Activated CD8-positive, alpha-beta T cell treated with anti-CD3 and anti-CD28 coated beads, Interleukin-2, amount 10 ng/mL, durations not matched to agents 7 days and 5 days (primary cell): Measurements from ENCODE around the gene MYCBPAP. TPM values are rescaled to one million over a fixed set of nuclear protein-coding genes. Genes with fewer than 3 reads are reported as not detected.
"Not testable (repeated sequence)": the region's sequence is repeated elsewhere in the genome, so short reads cannot be mapped to it uniquely, and the experiment has no call there.

ENCODE experiments used
- ATAC-seq: fragments of 150-1000 bp; cut with Tn5 transposase; one replicate; pipeline ENCODE4 v1.10.0; 2021; ENCODE audit warnings: moderate library complexity
- CTCF ChIA-PET: fragments of 350-600 bp; sonication (Branson Sonifier 250); formaldehyde crosslinking; loops from one replicate; lab custom pipeline; 2021; ENCODE audit warnings: antibody characterized with exemption; lab: Charles Lee
- POLR2A ChIA-PET: fragments of 350-600 bp; sonication (Branson Sonifier 250); formaldehyde crosslinking; loops from one replicate; lab custom pipeline; 2021; ENCODE audit warnings: antibody characterized with exemption; lab: Charles Lee
- DNase-seq: peaks from one replicate; pipeline ENCODE4 v3.0.0-alpha.2; 2020
- H3K27ac Mint-ChIP-seq: one replicate; pipeline ENCODE4 v1.8.0; 2021; ENCODE audit warnings: mild to moderate bottlenecking, mixed read lengths
- H3K27me3 Mint-ChIP-seq: one replicate; pipeline ENCODE4 v1.8.0; 2021; ENCODE audit warnings: low read depth, mixed read lengths
- H3K36me3 Mint-ChIP-seq: one replicate; pipeline ENCODE4 v1.8.0; 2021; ENCODE audit warnings: low read depth, mixed read lengths
- H3K4me1 Mint-ChIP-seq: one replicate; pipeline ENCODE4 v1.8.0; 2021; ENCODE audit warnings: low read depth, mixed read lengths
- H3K4me3 Mint-ChIP-seq: one replicate; pipeline ENCODE4 v1.8.0; 2021; ENCODE audit warnings: mild to moderate bottlenecking, mixed read lengths
- H3K9me3 Mint-ChIP-seq: one replicate; pipeline ENCODE4 v1.8.0; 2022; ENCODE audit warnings: mixed read lengths; ENCODE audit not compliant: insufficient read depth
- total RNA-seq, 2 experiments: library from RNA; stranded (reverse); gene quantifications; one replicate each; pipeline ENCODE4 v1.2.3, GENCODE V29; 2021

The MYCBPAP gene
- total RNA-seq, 2 experiments from 2014 or later: 7.7 to 9.3 TPM

DNA sequence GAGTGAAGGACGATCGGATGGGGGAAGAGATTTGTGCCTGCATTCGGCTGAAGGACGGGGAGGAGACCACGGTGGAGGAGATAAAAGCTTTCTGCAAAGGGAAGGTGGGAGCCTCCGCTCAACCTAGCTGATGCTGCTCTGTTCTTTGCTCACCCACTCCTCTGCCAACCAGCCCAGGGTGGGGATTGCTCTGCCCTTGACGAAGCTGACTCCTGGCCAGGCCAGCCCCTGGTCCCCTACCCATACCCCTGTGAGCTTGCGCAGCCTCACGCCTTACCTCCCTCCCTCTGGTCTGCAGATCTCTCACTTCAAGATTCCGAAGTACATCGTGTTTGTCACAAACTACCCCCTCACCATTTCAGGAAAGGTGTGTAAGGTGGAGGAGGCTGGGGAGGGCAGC is 34.3 kb upstream of the MYCBPAP start:
- Mint-ChIP-seq H3K4me3 (no peak overlapping the region), H3K9me3 (no peaks in the 10 kb centered on the region), H3K27ac (no peak overlapping the region), H3K4me1 (peaks cover 18% of the 10 kb centered on the region), H3K27me3 (peaks cover 6% of the 10 kb centered on the region), H3K36me3 (peaks cover 7% of the 10 kb centered on the region)
- ATAC-seq (no peak), DNase-seq (no peak)
- ChIA-PET POLR2A (no interaction called here), CTCF (interaction anchor here (0.6 to 2.9 kb wide), 2 partner anchors 9 to 76 kb away, joined by 3 to 11 read pairs; partner anchors contain the start of gene LRRC59)

DNA sequence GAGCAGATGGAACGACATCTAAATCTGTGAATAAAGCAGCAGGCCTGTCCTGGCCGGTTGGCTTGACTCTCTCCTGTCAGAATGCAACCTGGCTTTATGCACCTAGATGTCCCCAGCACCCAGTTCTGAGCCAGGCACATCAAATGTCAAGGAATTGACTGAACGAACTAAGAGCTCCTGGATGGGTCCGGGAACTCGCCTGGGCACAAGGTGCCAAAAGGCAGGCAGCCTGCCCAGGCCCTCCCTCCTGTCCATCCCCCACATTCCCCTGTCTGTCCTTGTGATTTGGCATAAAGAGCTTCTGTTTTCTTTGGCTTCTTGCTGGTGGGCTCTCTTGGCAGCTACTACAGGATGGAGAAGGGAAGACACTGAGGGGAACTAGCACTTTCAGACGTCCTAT is 33.7 kb upstream of the MYCBPAP start:
- no peak overlapping the region for H3K4me3 Mint-ChIP-seq
- POLR2A ChIA-PET: interaction anchor here (1.1 kb wide), 1 partner anchor 48 kb away, joined by 3 read pairs; the partner anchor contains the start of gene ACSF2
- CTCF ChIA-PET: interaction anchor here (2.9 kb wide), 1 partner anchor 77 kb away, joined by 11 read pairs; the partner anchor contains the start of gene LRRC59
- no peak overlapping the region for H3K27ac Mint-ChIP-seq
- no peak for DNase-seq
- H3K36me3 Mint-ChIP-seq: peaks cover 7% of the 10 kb centered on the region
- ATAC-seq: no peak
- H3K4me1 Mint-ChIP-seq: peaks cover 19% of the 10 kb centered on the region
- no peaks in the 10 kb centered on the region for H3K9me3 Mint-ChIP-seq
- peaks cover 4% of the 10 kb centered on the region for H3K27me3 Mint-ChIP-seq

DNA sequence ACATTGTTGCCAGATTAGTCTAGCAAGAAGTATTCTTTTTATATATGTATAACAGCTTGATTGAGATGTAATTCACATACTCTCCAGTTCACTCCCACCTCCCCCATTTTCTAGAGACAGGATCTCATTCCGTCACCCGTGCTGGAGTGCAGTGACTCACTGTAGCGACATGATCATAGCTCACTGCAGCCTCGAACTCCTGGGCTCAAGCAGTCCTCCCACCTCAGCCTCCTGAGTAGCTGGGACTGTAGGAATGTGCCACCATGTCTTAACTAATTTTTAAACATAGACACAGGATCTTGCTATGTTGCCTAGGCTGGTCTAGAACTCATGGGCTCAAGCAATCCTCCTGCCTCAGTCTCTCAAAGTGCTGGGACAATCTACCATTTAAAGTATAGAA is 32.9 kb upstream of the MYCBPAP start:
- DNase-seq (no peak), ATAC-seq (no peak)
- ChIA-PET POLR2A (interaction anchor here (1.1 kb wide), 1 partner anchor 49 kb away, joined by 3 read pairs; the partner anchor contains the start of gene ACSF2), CTCF (interaction anchor here (2.9 kb wide), 1 partner anchor 77 kb away, joined by 11 read pairs; the partner anchor contains the start of gene LRRC59)
- Mint-ChIP-seq H3K4me3 (no peak overlapping the region), H3K27me3 (peaks cover 3% of the 10 kb centered on the region), H3K4me1 (peaks cover 28% of the 10 kb centered on the region), H3K36me3 (peaks cover 7% of the 10 kb centered on the region), H3K9me3 (no peaks in the 10 kb centered on the region), H3K27ac (no peak overlapping the region)

DNA sequence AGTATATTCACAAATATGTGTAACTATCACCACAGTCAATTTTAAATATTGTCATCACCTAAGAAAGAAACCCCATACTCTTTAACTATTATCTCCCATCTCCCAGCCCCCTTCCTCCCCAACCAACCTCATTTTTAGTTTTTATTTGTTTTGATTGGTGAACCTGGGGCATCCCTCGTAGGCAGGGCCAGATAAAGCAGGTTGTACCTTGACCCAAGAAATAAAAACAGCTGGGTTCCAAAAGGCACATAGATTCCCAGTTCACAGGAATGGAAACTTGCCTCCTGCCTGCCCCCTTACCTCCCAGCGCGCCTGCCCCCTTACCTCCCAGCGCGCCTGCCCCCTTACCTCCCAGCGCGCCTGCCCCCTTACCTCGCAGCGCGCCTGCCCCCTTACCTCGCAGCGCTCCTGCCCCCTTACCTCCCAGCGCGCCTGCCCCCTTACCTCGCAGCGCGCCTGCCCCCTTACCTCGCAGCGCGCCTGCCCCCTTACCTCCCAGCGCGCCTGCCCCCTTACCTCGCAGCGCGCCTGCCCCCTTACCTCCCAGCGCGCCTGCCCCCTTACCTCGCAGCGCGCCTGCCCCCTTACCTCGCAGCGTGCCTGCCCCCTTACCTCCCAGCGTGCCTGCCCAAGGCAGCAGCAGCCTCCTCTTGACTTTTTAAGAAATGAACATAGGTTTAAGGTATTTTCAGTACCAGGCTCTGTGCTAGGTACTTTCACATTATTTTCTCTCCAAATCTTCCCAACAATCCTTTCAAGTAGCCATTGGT is 32.3 kb upstream of the MYCBPAP start:
- H3K4me3 Mint-ChIP-seq: not testable (repeated sequence)
- POLR2A ChIA-PET: interaction anchor here (0.7 to 1.1 kb wide), 2 partner anchors 50 to 103 kb away, joined by 3 to 5 read pairs; partner anchors contain the start of genes ACSF2, EME1 and MRPL27
- CTCF ChIA-PET: interaction anchor here (1.0 to 1.3 kb wide), 2 partner anchors 78 to 150 kb away, joined by 3 to 6 read pairs; partner anchors contain the start of gene LRRC59

DNA sequence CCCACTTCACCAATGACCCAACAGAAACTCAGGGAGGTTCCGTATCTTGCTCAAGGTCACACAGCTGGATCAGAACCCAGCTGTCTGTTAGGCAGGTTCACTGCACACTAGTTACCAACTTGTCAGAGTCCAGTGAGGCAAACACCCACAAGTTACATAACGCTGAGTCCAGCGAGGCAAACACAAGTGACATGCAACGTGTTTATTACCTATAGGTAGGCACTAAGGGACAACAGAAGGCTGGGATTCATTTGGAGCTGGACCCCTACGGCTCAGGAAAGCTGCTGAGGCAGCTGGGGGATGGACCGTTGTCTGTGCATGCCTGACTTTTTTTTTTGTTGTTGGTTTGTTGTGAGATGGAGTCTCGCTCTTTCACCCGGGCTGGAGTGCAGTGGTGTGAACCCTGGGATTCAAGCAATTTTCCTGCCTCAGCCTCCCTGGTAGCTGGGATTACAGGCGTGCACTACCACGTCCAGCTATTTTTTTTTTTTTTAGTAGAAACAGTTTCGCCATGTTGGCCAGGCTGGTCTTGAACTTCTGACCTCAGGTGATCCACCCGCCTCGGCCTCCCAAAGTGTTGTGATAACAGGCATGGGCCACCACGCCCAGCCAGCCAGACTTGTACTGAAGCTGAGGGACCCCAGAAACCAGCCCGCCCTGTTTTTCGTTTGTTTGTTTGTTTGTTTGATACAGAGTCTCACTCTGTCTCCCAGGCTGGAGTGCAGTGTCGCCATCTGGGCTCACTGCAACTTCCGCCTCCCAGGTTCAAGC is 31.5 kb upstream of the MYCBPAP start:
- H3K36me3 Mint-ChIP-seq: peaks cover 7% of the 10 kb centered on the region
- no peak for DNase-seq
- no peak overlapping the region for H3K27ac Mint-ChIP-seq
- H3K9me3 Mint-ChIP-seq: no peaks in the 10 kb centered on the region
- H3K4me1 Mint-ChIP-seq: peaks cover 17% of the 10 kb centered on the region
- ATAC-seq: no peak
- H3K27me3 Mint-ChIP-seq: peaks cover 3% of the 10 kb centered on the region
- POLR2A ChIA-PET: interaction anchor here (0.7 to 1.1 kb wide), 2 partner anchors 79 to 104 kb away, joined by 3 to 5 read pairs; partner anchors contain the start of genes EME1, LRRC59 and MRPL27
- CTCF ChIA-PET: interaction anchor here (0.9 to 1.3 kb wide), 3 partner anchors 79 to 150 kb away, joined by 3 to 6 read pairs (median 3); partner anchors contain the start of gene LRRC59
- no peak overlapping the region for H3K4me3 Mint-ChIP-seq

More for the DNA sequence above, 32.3 kb upstream of the MYCBPAP start:
- H3K27ac Mint-ChIP-seq, ATAC-seq, H3K9me3 Mint-ChIP-seq, H3K27me3 Mint-ChIP-seq, DNase-seq, H3K36me3 Mint-ChIP-seq: not testable (repeated sequence)
- H3K4me1 Mint-ChIP-seq: peaks cover 24% of the 10 kb centered on the region

DNA sequence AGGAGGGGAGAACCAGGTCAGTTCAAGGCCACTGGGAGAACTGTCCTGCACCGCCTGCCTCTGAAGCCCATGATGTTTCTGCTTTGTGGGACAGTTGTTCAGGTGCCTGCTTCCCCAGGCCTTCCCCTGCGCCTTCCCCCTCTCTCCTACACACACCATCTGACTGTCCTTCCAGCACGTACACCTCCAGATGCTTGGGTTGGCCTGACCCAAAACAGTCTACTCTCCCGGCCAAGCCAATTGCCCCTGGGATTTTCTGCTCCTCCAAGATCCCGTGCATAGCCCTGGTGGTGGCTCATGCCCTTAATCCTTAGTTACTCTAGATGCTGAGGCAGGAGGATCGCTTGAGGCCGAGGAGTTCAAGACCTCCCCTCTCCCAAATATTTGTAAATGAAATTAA is 30.3 kb upstream of the MYCBPAP start:
- Mint-ChIP-seq H3K36me3 (peaks cover 9% of the 10 kb centered on the region), H3K4me3 (peak overlapping the region; percentile 75), H3K9me3 (no peaks in the 10 kb centered on the region), H3K27ac (peak overlapping the region; percentile 87), H3K27me3 (peaks cover 3% of the 10 kb centered on the region), H3K4me1 (peaks cover 18% of the 10 kb centered on the region)
- DNase-seq: no peak
- ChIA-PET CTCF (interaction anchor here (0.6 to 2.5 kb wide), 17 partner anchors 27 to 216 kb away, joined by 3 to 34 read pairs (median 3); partner anchors contain the start of genes ACSF2 and LRRC59), POLR2A (interaction anchor here (1.0 to 1.1 kb wide), 2 partner anchors 81 kb away, joined by 3 to 4 read pairs; partner anchors contain the start of gene LRRC59)
- ATAC-seq: no peak

DNA sequence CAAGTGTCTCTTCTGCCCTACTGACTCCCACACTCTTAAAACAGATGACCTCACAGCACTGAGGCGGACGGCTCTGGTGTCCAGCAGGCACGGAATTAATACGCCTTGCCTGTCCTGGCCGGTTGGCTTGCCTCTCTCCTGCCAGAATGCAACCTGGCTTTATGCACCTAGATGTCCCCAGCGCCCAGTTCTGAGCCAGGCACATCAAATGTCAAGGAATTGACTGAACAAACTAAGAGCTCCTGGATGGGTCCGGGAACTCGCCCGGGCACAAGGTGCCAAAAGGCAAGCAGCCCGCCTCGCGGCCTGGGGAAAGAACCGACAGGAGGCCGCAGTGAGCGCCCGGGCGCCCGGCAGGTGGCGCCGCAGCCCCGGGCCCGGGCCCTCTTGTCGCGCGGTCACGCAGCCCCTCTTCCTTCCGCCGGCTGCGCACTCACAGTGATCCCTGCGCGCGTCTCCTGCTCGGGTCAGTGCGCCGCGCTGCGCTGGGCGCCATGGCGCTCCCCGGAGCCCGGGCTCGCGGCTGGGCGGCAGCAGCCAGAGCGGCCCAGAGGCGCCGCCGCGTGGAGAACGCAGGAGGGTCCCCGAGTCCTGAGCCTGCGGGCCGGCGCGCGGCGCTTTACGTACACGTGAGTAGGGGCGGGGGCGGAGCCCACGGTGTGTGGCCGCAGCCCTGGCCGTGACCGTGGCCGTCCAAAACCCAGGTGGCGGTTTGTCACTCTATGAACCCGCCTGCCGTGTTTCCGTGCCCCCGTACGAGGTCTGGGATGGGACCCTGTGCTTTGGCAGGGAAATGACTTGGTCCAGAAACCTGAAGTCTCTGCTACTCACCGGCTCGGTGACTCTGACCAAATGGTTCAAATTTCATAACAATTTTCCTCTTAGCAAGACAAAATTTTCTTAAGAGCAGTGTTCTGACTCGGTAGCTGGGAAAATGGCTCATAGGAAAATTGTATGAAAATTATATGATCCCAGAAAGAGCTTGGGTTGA is 29.6 kb upstream of the MYCBPAP start, which contains the start of gene RSAD1:
RSAD1 (plus strand) TSS at position 470 of the 991 bp plus-strand sequence; CDS start at position 495, 25 bp downstream.
- POLR2A ChIA-PET: interaction anchor here (0.7 to 1.3 kb wide), 8 partner anchors 11 to 119 kb away, joined by 3 to 4 read pairs (median 3); partner anchors contain the start of genes EME1, LRRC59 and MRPL27
- Mint-ChIP-seq H3K4me1 (peaks cover 18% of the 10 kb centered on the region), H3K27ac (peak within 1 kb of the TSS; percentile 87), H3K4me3 (peak within 1 kb of the TSS; percentile 83), H3K9me3 (no peaks in the 10 kb centered on the region), H3K27me3 (peaks cover 3% of the 10 kb centered on the region), H3K36me3 (peaks cover 9% of the 10 kb centered on the region)
- DNase-seq (peak; percentile 90), ATAC-seq (peak; percentile 96)
- CTCF ChIA-PET: interaction anchor here (0.6 to 2.5 kb wide), 38 partner anchors 8 to 279 kb away, joined by 3 to 34 read pairs (median 3); partner anchors contain the start of genes ACSF2, LRRC59 and SPATA20

DNA sequence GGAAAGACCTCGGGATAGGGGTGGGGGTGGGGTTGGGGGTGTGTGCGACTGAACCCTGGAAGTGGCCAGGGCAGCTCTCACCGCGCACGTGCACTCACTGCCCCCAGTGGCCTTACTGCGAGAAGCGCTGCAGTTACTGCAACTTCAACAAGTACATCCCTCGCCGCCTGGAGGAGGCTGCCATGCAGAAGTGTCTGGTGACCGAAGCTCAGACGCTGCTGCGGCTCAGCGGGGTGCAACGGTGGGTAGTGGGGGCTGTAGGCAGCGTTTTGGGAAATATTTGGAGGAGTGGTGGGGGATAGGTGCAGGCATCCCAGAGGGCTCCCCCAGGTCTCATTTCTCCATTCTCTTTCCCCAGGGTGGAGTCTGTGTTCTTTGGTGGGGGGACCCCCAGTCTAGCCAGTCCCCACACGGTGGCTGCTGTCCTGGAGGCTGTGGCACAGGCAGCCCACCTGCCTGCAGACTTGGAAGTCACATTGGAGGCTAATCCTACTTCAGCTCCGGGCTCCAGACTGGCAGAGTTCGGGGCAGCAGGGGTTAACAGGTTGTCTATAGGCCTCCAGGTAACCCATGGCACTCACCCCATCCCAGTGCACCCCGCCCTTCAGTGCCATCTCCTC is 28.6 kb upstream of the MYCBPAP start:
- H3K36me3 Mint-ChIP-seq: peaks cover 13% of the 10 kb centered on the region
- no peaks in the 10 kb centered on the region for H3K9me3 Mint-ChIP-seq
- ATAC-seq: peak; percentile 57
- H3K27ac Mint-ChIP-seq: peak overlapping the region; percentile 61
- peaks cover 3% of the 10 kb centered on the region for H3K27me3 Mint-ChIP-seq
- H3K4me1 Mint-ChIP-seq: peaks cover 18% of the 10 kb centered on the region
- ChIA-PET POLR2A (interaction anchor here (0.7 to 1.3 kb wide), 6 partner anchors 10 to 120 kb away, joined by 3 to 4 read pairs (median 3); partner anchors contain the start of genes EME1 and MRPL27), CTCF (interaction anchor here (0.7 to 2.5 kb wide), 30 partner anchors 9 to 279 kb away, joined by 3 to 34 read pairs (median 4); partner anchors contain the start of genes ACSF2, LRRC59 and SPATA20)
- H3K4me3 Mint-ChIP-seq: peak overlapping the region; percentile 83
- DNase-seq: peak; percentile 78

DNA sequence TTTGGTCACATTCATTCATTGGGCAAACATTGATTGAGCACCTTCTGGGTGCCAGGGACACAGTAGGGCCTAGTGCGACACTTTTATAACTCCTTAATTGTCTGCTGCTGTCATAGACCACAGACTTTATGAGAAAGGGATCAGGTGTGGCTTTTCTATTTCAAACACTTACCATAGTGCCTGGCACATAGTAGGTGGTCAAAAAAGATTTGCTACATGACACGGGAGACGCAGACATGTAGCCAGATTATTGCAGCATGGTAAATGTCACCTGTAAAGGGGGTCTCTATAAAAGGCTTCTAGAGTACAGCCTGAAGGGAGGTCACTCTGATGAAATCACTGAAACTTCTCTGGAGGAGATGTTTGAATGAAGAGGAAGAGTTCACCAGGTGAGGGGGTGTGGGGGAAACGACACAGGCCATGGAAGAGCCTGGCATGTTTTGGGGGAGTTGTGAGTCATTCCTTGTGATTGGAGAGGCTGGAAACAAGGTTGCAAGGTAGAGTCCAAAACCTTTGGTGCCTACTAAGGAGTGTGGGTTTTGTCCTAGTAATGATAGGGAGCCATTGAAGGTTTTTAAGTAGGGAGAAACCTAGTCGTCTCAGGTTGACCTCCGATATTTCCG is 28.0 kb upstream of the MYCBPAP start:
- DNase-seq (no peak), ATAC-seq (no peak)
- Mint-ChIP-seq H3K36me3 (peaks cover 13% of the 10 kb centered on the region), H3K27me3 (peaks cover 3% of the 10 kb centered on the region), H3K27ac (no peak overlapping the region), H3K4me3 (peak overlapping the region; percentile 83), H3K9me3 (no peaks in the 10 kb centered on the region), H3K4me1 (peaks cover 18% of the 10 kb centered on the region)
- CTCF ChIA-PET: interaction anchor here (1.0 to 2.5 kb wide), 14 partner anchors 9 to 280 kb away, joined by 3 to 34 read pairs (median 6); partner anchors contain the start of gene LRRC59
- POLR2A ChIA-PET: interaction anchor here (0.9 to 1.1 kb wide), 2 partner anchors 9 to 84 kb away, joined by 3 to 4 read pairs; no protein-coding TSS in a partner anchor
